H9 (cell line): Measurements from ENCODE around the gene SNHG17. TPM values are rescaled to one million over a fixed set of nuclear protein-coding genes. Genes with fewer than 3 reads are reported as not detected.
A peak's percentile ranks its signal among the peaks of the same experiment; 100 is the strongest.
"Not testable (repeated sequence)": the region's sequence is repeated elsewhere in the genome, so short reads cannot be mapped to it uniquely, and the experiment has no call there.

ENCODE experiments used
- DNase-seq: peaks from one replicate; pipeline ENCODE4 v3.0.0-alpha.2; 2017
- H2AFZ ChIP-seq: one replicate; pipeline ENCODE4 v1.6.1; 2013; ENCODE audit warnings: mild to moderate bottlenecking, low read length, control low read depth, moderate library complexity
- H2AK5ac ChIP-seq: 2 replicates; pipeline ENCODE4 v1.6.1; 2013; ENCODE audit warnings: low read length, control low read depth, mixed read lengths; ENCODE audit not compliant: insufficient read length
- H2BK120ac ChIP-seq: one replicate; pipeline ENCODE4 v1.6.1; 2013; ENCODE audit warnings: low read depth, mild to moderate bottlenecking, low read length, control low read depth, inconsistent platforms; ENCODE audit not compliant: poor library complexity, severe bottlenecking
- H2BK12ac ChIP-seq: 2 replicates; pipeline ENCODE4 v1.6.1; 2013; ENCODE audit warnings: low read length, control low read depth, mixed read lengths, low read depth; ENCODE audit not compliant: insufficient read length
- H2BK15ac ChIP-seq: 2 replicates; pipeline ENCODE4 v1.6.1; 2013; ENCODE audit warnings: low read depth, low read length, control low read depth
- H2BK20ac ChIP-seq: one replicate; pipeline ENCODE4 v1.6.1; 2013; ENCODE audit warnings: low read depth, mild to moderate bottlenecking, low read length, control low read depth, inconsistent platforms; ENCODE audit not compliant: poor library complexity, severe bottlenecking
- H2BK5ac ChIP-seq: 2 replicates; pipeline ENCODE4 v1.6.1; 2013; ENCODE audit warnings: low read length, control low read depth, mixed read lengths; ENCODE audit not compliant: insufficient read length
- H3K14ac ChIP-seq: 2 replicates; pipeline ENCODE4 v1.6.1; 2013; ENCODE audit warnings: low read length, control low read depth; ENCODE audit not compliant: insufficient read depth
- H3K18ac ChIP-seq: 2 replicates; pipeline ENCODE4 v1.6.1; 2013; ENCODE audit warnings: low read depth, mild to moderate bottlenecking, mixed read lengths, low read length, control low read depth; ENCODE audit not compliant: insufficient read length
- H3K23ac ChIP-seq: 2 replicates; pipeline ENCODE4 v1.6.1; 2013; ENCODE audit warnings: low read length, control low read depth, mixed read lengths, low read depth; ENCODE audit not compliant: insufficient read length
- H3K23me2 ChIP-seq: 2 replicates; pipeline ENCODE4 v1.6.1; 2013; ENCODE audit warnings: low read depth, mild to moderate bottlenecking, mixed read lengths, low read length, control low read depth; ENCODE audit not compliant: insufficient read length, poor library complexity, severe bottlenecking
- H3K27ac ChIP-seq: 2 replicates; pipeline ENCODE4 v1.5.1; 2013; ENCODE audit warnings: low read length, control low read depth, mixed read lengths, low read depth; ENCODE audit not compliant: insufficient read length
- H3K27me3 ChIP-seq: 2 replicates; pipeline ENCODE4 v1.6.1; 2013; ENCODE audit warnings: low read length, control low read depth, inconsistent platforms; ENCODE audit not compliant: insufficient read depth
- H3K4ac ChIP-seq: 2 replicates; pipeline ENCODE4 v1.6.1; 2013; ENCODE audit warnings: low read depth, mild to moderate bottlenecking, control low read depth, inconsistent platforms, low read length, moderate library complexity
- H3K4me1 ChIP-seq: 2 replicates; pipeline ENCODE4 v1.6.1; 2013; ENCODE audit warnings: low read length, control low read depth, inconsistent platforms; ENCODE audit not compliant: insufficient read depth
- H3K4me2 ChIP-seq: 2 replicates; pipeline ENCODE4 v1.6.1; 2013; ENCODE audit warnings: low read length, control low read depth, mixed read lengths; ENCODE audit not compliant: insufficient read length, insufficient read depth
- H3K56ac ChIP-seq: 2 replicates; pipeline ENCODE4 v1.6.1; 2013; ENCODE audit warnings: low read depth, mild to moderate bottlenecking, mixed read lengths, low read length, control low read depth; ENCODE audit not compliant: insufficient read length
- H3K79me1 ChIP-seq: 2 replicates; pipeline ENCODE4 v1.6.1; 2013; ENCODE audit warnings: low read depth, mild to moderate bottlenecking, moderate library complexity, low read length, control low read depth, inconsistent platforms; ENCODE audit not compliant: insufficient read depth, poor library complexity, severe bottlenecking
- H3K79me2 ChIP-seq: 2 replicates; pipeline ENCODE4 v1.6.1; 2013; ENCODE audit warnings: low read length, control low read depth, inconsistent platforms; ENCODE audit not compliant: insufficient read depth
- H3K9ac ChIP-seq: 2 replicates; pipeline ENCODE4 v1.6.1; 2013; ENCODE audit warnings: low read length, control low read depth, mixed read lengths; ENCODE audit not compliant: insufficient read length; ENCODE audit errors: extremely low read depth
- H3K9me3 ChIP-seq: one replicate; pipeline ENCODE4 v1.6.1; 2013; ENCODE audit warnings: low read depth, low read length, inconsistent platforms; ENCODE audit not compliant: control insufficient read depth
- H3T11ph ChIP-seq: one replicate; pipeline ENCODE4 v1.6.1; 2013; ENCODE audit warnings: mild to moderate bottlenecking, low read length, control low read depth, inconsistent platforms
- H4K20me1 ChIP-seq: one replicate; pipeline ENCODE4 v1.6.1; 2013; ENCODE audit not compliant: control insufficient read depth, insufficient read length, insufficient read depth
- H4K5ac ChIP-seq: 2 replicates; pipeline ENCODE4 v1.6.1; 2013; ENCODE audit warnings: low read depth, mild to moderate bottlenecking, mixed read lengths, low read length, control low read depth; ENCODE audit not compliant: insufficient read length
- H4K8ac ChIP-seq: replicated peaks from 2 replicates; pipeline ENCODE4 v1.6.1; 2013; ENCODE audit warnings: low read length, control low read depth, mixed read lengths, low read depth; ENCODE audit not compliant: insufficient read length
- H4K91ac ChIP-seq: 2 replicates; pipeline ENCODE4 v1.6.1; 2013; ENCODE audit warnings: low read depth, mild to moderate bottlenecking, moderate library complexity, mixed read lengths, low read length, control low read depth; ENCODE audit not compliant: insufficient read length
- H3K27ac Mint-ChIP-seq, 3 experiments: 2 replicates in 2 of 3; 3 replicates in 1 of 3; pipeline ENCODE4 v1.8.0; 2020 to 2021; ENCODE audit warnings: mixed read lengths in 3 of 3, mild to moderate bottlenecking in 1 of 3, moderate library complexity in 1 of 3
- H3K27me3 Mint-ChIP-seq: 2 replicates; pipeline ENCODE4 v1.8.0; 2021; ENCODE audit warnings: low read depth, mild to moderate bottlenecking, moderate library complexity, mixed read lengths
- H3K36me3 Mint-ChIP-seq, 3 experiments: 2 replicates in 2 of 3; 3 replicates in 1 of 3; pipeline ENCODE4 v1.8.0; 2020 to 2021; ENCODE audit warnings: low read depth in 3 of 3, mixed read lengths in 3 of 3; ENCODE audit not compliant: insufficient read depth in 1 of 3
- H3K4me1 Mint-ChIP-seq, 2 experiments: 2 replicates each; pipeline ENCODE4 v1.8.0; 2020; ENCODE audit warnings: mixed read lengths in 2 of 2
- H3K4me3 Mint-ChIP-seq, 2 experiments: 2 replicates in 1 of 2; 3 replicates in 1 of 2; pipeline ENCODE4 v1.8.0; 2020 to 2021; ENCODE audit warnings: mild to moderate bottlenecking in 2 of 2, mixed read lengths in 2 of 2, moderate library complexity in 1 of 2
- H3K9me3 Mint-ChIP-seq, 2 experiments: 2 replicates in 1 of 2; 3 replicates in 1 of 2; pipeline ENCODE4 v1.8.0; 2020; ENCODE audit warnings: mild to moderate bottlenecking in 2 of 2, mixed read lengths in 2 of 2, moderate library complexity in 1 of 2
- WGBS: extraction: QIAGEN DNeasy Blood & Tissue Kit; methylation state at CpG from one replicate; pipeline ENCODE4 v1.1.7; 2013; ENCODE audit warnings: missing lambda C conversion rate, low lambda C conversion rate, mixed read lengths; ENCODE audit not compliant: insufficient read length; ENCODE audit errors: extremely low coverage; 5-methylcytosine and 5-hydroxymethylcytosine counted together
- total RNA-seq: library from RNA; stranded (reverse); gene quantifications from 2 replicates; pipeline ENCODE4 v1.2.1, GENCODE V29; 2021
- TF ChIP-seq, protein P1 (sequence below): fragments of 200-600 bp; sonication (generic); conservative IDR thresholded peaks from 3 replicates; pipeline ENCODE4 v1.8.0; 2021; ENCODE audit warnings: antibody characterized with exemption, mild to moderate bottlenecking

SNHG17 gene
- total RNA-seq, 1 experiment from 2014 or later = 70.1 TPM

- no peak overlapping the region for H3K14ac ChIP-seq
- no peak overlapping the region for H2BK20ac ChIP-seq
- H4K5ac ChIP-seq = no peak overlapping the region
- WGBS = no CpG with 5 or more reads among the region's 9 CpGs
- H4K8ac ChIP-seq = no peak overlapping the region
- TF ChIP-seq, protein P1, sequence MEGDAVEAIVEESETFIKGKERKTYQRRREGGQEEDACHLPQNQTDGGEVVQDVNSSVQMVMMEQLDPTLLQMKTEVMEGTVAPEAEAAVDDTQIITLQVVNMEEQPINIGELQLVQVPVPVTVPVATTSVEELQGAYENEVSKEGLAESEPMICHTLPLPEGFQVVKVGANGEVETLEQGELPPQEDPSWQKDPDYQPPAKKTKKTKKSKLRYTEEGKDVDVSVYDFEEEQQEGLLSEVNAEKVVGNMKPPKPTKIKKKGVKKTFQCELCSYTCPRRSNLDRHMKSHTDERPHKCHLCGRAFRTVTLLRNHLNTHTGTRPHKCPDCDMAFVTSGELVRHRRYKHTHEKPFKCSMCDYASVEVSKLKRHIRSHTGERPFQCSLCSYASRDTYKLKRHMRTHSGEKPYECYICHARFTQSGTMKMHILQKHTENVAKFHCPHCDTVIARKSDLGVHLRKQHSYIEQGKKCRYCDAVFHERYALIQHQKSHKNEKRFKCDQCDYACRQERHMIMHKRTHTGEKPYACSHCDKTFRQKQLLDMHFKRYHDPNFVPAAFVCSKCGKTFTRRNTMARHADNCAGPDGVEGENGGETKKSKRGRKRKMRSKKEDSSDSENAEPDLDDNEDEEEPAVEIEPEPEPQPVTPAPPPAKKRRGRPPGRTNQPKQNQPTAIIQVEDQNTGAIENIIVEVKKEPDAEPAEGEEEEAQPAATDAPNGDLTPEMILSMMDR = no peak
- no peaks in the 10 kb centered on the region for H3K79me1 ChIP-seq
- H2BK12ac ChIP-seq = no peak overlapping the region
- H2BK120ac ChIP-seq = no peak overlapping the region
- no peak overlapping the region for H3K4me3 Mint-ChIP-seq
- H3K27ac Mint-ChIP-seq = no peak overlapping the region
- H3K4me1 ChIP-seq = peaks cover 3% of the 10 kb centered on the region; the same call in 1 of the 2 replicates
- H3K56ac ChIP-seq = no peak overlapping the region
- 0 out of 5 replicates have a peak, but pooled peaks cover 0 to 5% of the 10 kb centered on the region in 2 experiments for H3K9me3 Mint-ChIP-seq
- H2BK5ac ChIP-seq = no peak overlapping the region
- H3K23me2 ChIP-seq = no peaks in the 10 kb centered on the region
- no peak overlapping the region for H2AFZ ChIP-seq
- H3K18ac ChIP-seq = no peak overlapping the region
- H3K79me2 ChIP-seq = no peaks in the 10 kb centered on the region
- H3K9ac ChIP-seq = no peak overlapping the region
- no peak overlapping the region for H3K4ac ChIP-seq
- H4K20me1 ChIP-seq = no peaks in the 10 kb centered on the region
- H3T11ph ChIP-seq = no peak overlapping the region
- H2AK5ac ChIP-seq = no peak overlapping the region
- H4K91ac ChIP-seq = no peak overlapping the region
- H3K27ac ChIP-seq = no peak overlapping the region
- H3K4me1 Mint-ChIP-seq = peaks cover 20 to 23% of the 10 kb centered on the region in 2 experiments
- no peak overlapping the region for H3K23ac ChIP-seq
- no peak overlapping the region for H3K4me2 ChIP-seq
- H3K27me3 Mint-ChIP-seq = no peaks in the 10 kb centered on the region
- no peaks in the 10 kb centered on the region for H3K27me3 ChIP-seq
- H2BK15ac ChIP-seq = no peak overlapping the region
- DNase-seq = peak; percentile 15
- peaks cover 17 to 32% (median 18%) of the 10 kb centered on the region in 3 experiments; a peak in 6 of 7 replicates for H3K36me3 Mint-ChIP-seq
- no peaks in the 10 kb centered on the region for H3K9me3 ChIP-seq
Observed at GRCh38 chr20:38412877-38413577, 22.1 kb downstream of the SNHG17 start.

GRCh38 chr20:38407822-38408221 is 27.3 kb downstream of the SNHG17 start:
- peaks cover 22 to 36% (median 28%) of the 10 kb centered on the region in 3 experiments for H3K36me3 Mint-ChIP-seq
- H2BK120ac ChIP-seq, H2AK5ac ChIP-seq, H3K9ac ChIP-seq, H3K23me2 ChIP-seq, H3K23ac ChIP-seq, H3K9me3 ChIP-seq, H3K27me3 ChIP-seq, H4K5ac ChIP-seq, H3K79me2 ChIP-seq, H3K4me1 ChIP-seq, H3K4ac ChIP-seq, H3K27ac Mint-ChIP-seq, H3K56ac ChIP-seq, H2AFZ ChIP-seq, H2BK20ac ChIP-seq, H3K4me3 Mint-ChIP-seq, H3K4me2 ChIP-seq, H2BK12ac ChIP-seq, DNase-seq, H3K27me3 Mint-ChIP-seq, H4K8ac ChIP-seq, H3K79me1 ChIP-seq, H3K4me1 Mint-ChIP-seq, H2BK5ac ChIP-seq, H4K20me1 ChIP-seq, H4K91ac ChIP-seq, H2BK15ac ChIP-seq, H3K14ac ChIP-seq, H3K27ac ChIP-seq, H3K18ac ChIP-seq, H3T11ph ChIP-seq: not testable (repeated sequence)
- H3K9me3 Mint-ChIP-seq = peaks cover 24 to 30% of the 10 kb centered on the region in 2 experiments; a peak in 4 of 5 replicates
- no CpG with 5 or more reads among the region's 9 CpGs for whole genome bisulfite sequencing
